ENCODE data around the gene ZNF664. TPM values are rescaled to one million over a fixed set of nuclear protein-coding genes. Genes with fewer than 3 reads are reported as not detected.

The ZNF664 gene
- total RNA-seq, 4 donors from 2014 or later = 53.7 to 78.0 (median 73.3) TPM

GRCh38 chr12:124027753-124028554 is 54.9 kb downstream of the ZNF664 start:
- no peak overlapping the region for H3K4me3 ChIP-seq
- H3K36me3 ChIP-seq = no peaks in the 10 kb centered on the region
- no peak for DNase-seq (ENCODE audit: low spot score in 2 of 2)
- no peaks in the 10 kb centered on the region for H3K9me3 ChIP-seq
- TF ChIP-seq EP300 (IDR thresholded peaks at IDR 0.05) = no peak
- no peak for TF ChIP-seq CTCF (IDR thresholded peaks at IDR 0.05)
- no peak for TF ChIP-seq POLR2A (IDR thresholded peaks at IDR 0.05)
- no peak overlapping the region for H3K27ac ChIP-seq
- H3K4me1 ChIP-seq = peaks cover 0 to 20% (median 3%) of the 10 kb centered on the region in 4 donors
- 82 to 85% methylated on average over 18 of the region's 18 CpGs for WGBS, 2 donors
- no peaks in the 10 kb centered on the region for H3K27me3 ChIP-seq

- no peaks in the 10 kb centered on the region for H3K27me3 ChIP-seq
- no peaks in the 10 kb centered on the region for H3K36me3 ChIP-seq
- 73 to 74% methylated on average over 5 of the region's 5 CpGs for WGBS, 2 donors
- DNase-seq (ENCODE audit: low spot score in 2 of 2) = no peak
- no peaks in the 10 kb centered on the region for H3K9me3 ChIP-seq
- no peak overlapping the region for H3K27ac ChIP-seq
- no peak overlapping the region for H3K4me3 ChIP-seq
- H3K4me1 ChIP-seq = peaks cover 0 to 20% (median 3%) of the 10 kb centered on the region in 4 donors
- TF ChIP-seq CTCF (IDR thresholded peaks at IDR 0.05) (no peak), EP300 (IDR thresholded peaks at IDR 0.05) (no peak), POLR2A (IDR thresholded peaks at IDR 0.05) (no peak)
Measured at GRCh38 chr12:124028555-124028925, 55.5 kb downstream of the ZNF664 start.

- no peaks in the 10 kb centered on the region for H3K36me3 ChIP-seq
- H3K4me1 ChIP-seq = peaks cover 0 to 14% (median 3%) of the 10 kb centered on the region in 4 donors
- DNase-seq (ENCODE audit: low spot score in 2 of 2) = no peak
- H3K27ac ChIP-seq = peak overlapping the region in 1 of 4 donors; percentile 38
- WGBS, 2 donors = 63% methylated on average over 12 of the region's 12 CpGs
- no peak overlapping the region for H3K4me3 ChIP-seq
- TF ChIP-seq EP300 (IDR thresholded peaks at IDR 0.05) (no peak), CTCF (IDR thresholded peaks at IDR 0.05) (no peak), POLR2A (IDR thresholded peaks at IDR 0.05) (no peak)
- H3K9me3 ChIP-seq = no peaks in the 10 kb centered on the region
- H3K27me3 ChIP-seq = no peaks in the 10 kb centered on the region
Measured at GRCh38 chr12:124030008-124030407, 57.0 kb downstream of the ZNF664 start.

GRCh38 chr12:124030510-124030909 is 57.5 kb downstream of the ZNF664 start:
- WGBS, 2 donors = 38 to 49% methylated on average over 12 of the region's 12 CpGs
- peak overlapping the region in 1 of 4 donors; percentile 38 for H3K27ac ChIP-seq

More at GRCh38 chr12:124030510-124030909, 57.5 kb downstream of the ZNF664 start:
- H3K4me3 ChIP-seq = no peak overlapping the region
- no peaks in the 10 kb centered on the region for H3K27me3 ChIP-seq
- H3K4me1 ChIP-seq = peaks cover 0 to 14% (median 3%) of the 10 kb centered on the region in 4 donors
- H3K9me3 ChIP-seq = no peaks in the 10 kb centered on the region
- no peaks in the 10 kb centered on the region for H3K36me3 ChIP-seq
- peak in 1 of 2 donors; percentile 14 for DNase-seq (ENCODE audit: low spot score in 2 of 2)
- TF ChIP-seq CTCF (IDR thresholded peaks at IDR 0.05) (no peak), EP300 (IDR thresholded peaks at IDR 0.05) (no peak), POLR2A (IDR thresholded peaks at IDR 0.05) (no peak)

Data from tibial nerve (tissue), 4 donors.